GM10248 (cell line): Measurements from ENCODE around the gene ADAMTS3.

ENCODE experiments used
- CTCF ChIA-PET: fragments of 300-600 bp; sonication (Branson Sonifier 250); formaldehyde crosslinking; extraction: SDS; loops from one replicate; lab custom pipeline; 2021; ENCODE audit warnings: antibody characterized with exemption; lab: Yijun Ruan, JAX
- POLR2A ChIA-PET: fragments of 350-650 bp; sonication (Branson Sonifier 250); formaldehyde crosslinking; extraction: SDS; loops from one replicate; lab custom pipeline; 2020; ENCODE audit warnings: antibody characterized with exemption; lab: Yijun Ruan, JAX
- DNase-seq: peaks from one replicate; pipeline ENCODE4 v3.0.0; 2012; ENCODE audit errors: extremely low spot score
- CTCF ChIP-seq: IDR thresholded peaks from 2 replicates; pipeline ENCODE4 v1.5.1; 2012; ENCODE audit warnings: mild to moderate bottlenecking, low read depth; ENCODE audit errors: extremely low read depth, missing control alignments, control extremely low read depth

Gene ADAMTS3

GRCh38 chr4:72568959-72569718 lies at the start of gene ADAMTS3:
TSS of gene ADAMTS3 (minus strand) at chr4:72569221. CDS start at chr4:72568762, 459 bp downstream.
- no peak for TF ChIP-seq CTCF
- DNase-seq = peak; percentile 22
- CTCF ChIA-PET = interaction anchor here (0.7 kb wide), 1 partner anchor 10 kb away, joined by 3 read pairs; no protein-coding TSS in a partner anchor
- POLR2A ChIA-PET = no interaction called here

GRCh38 chr4:72613959-72614358 lies 44.9 kb upstream of the ADAMTS3 start:
- no peak for DNase-seq
- ChIA-PET CTCF (interaction anchor here (0.9 to 1.4 kb wide), 2 partner anchors 21 to 39 kb away, joined by 3 to 4 read pairs; no protein-coding TSS in a partner anchor), POLR2A (no interaction called here)
- no peak for TF ChIP-seq CTCF

- TF ChIP-seq CTCF = no peak
- POLR2A ChIA-PET = no interaction called here
- CTCF ChIA-PET = no interaction called here
- DNase-seq = no peak
Observed at GRCh38 chr4:72606751-72607150, 37.7 kb upstream of the ADAMTS3 start.

GRCh38 chr4:72604324-72604723 lies 35.3 kb upstream of the ADAMTS3 start:
- POLR2A ChIA-PET = no interaction called here
- DNase-seq = no peak
- no peak for TF ChIP-seq CTCF
- CTCF ChIA-PET = no interaction called here

DNA sequence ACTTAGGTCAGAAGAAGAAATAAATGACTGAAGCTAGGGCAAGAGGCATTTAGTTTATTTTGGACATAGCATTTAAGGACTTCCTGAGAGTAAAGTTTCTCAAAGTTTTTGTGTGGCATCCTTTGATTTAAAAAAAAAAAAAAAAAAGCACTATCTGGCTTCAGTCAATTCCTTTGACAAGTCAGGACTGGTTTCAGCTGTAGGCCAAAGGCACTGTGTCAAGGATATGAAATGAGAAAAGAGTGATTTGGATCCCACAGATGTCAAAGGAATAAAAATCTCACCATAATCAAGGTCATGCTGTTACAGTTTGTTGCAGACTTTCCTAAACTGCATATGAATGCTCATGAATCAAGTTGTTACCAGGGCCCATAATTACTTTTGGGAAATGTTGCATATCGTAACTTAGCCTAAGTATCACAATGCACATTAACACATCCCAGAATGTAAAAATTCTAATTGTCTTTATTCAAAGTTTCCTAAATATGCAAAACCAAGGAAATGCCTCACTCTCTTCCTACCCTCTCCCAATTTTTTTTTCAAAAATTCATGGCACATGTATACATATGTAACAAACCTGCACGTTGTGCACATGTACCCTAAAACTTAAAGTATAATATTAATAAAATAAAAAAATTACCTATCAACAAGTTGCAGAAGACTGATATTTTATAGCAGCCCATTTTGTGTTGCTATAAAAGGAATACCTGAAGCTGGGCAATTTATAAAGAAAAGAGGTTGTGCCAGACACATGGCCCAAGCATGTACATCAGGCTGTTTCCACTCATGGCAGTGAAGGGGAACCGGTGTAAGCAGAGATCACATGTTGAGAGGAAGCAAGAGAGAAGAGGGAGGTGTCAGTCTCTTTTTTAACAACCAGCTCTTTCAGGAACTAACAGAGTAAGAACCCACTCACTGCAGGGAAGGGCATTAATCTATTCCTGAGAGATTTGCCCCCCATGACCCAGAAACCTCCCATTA lies 33.7 kb upstream of the ADAMTS3 start:
- no peak for TF ChIP-seq CTCF
- ChIA-PET CTCF (no interaction called here), POLR2A (no interaction called here)
- no peak for DNase-seq
